Sigmoid colon (tissue), 7 donors: ENCODE results near the gene ADCY7. TPM values are rescaled to one million over a fixed set of nuclear protein-coding genes. Genes with fewer than 3 reads are reported as not detected.
"Not testable (repeated sequence)": the region's sequence is repeated elsewhere in the genome, so short reads cannot be mapped to it uniquely, and the experiment has no call there.

ENCODE experiments used
- DNase-seq: peaks from one replicate; pipeline ENCODE4 v3.0.0-alpha.2; 2019
- H3K27ac ChIP-seq, 4 donors: fragments of 200-600 bp; sonication (generic); one replicate each; pipeline ENCODE4 v1.5.1; 2016 to 2019; ENCODE audit warnings: mild to moderate bottlenecking in 1 of 4
- H3K27me3 ChIP-seq, 3 donors: fragments of 200-600 bp; sonication (generic); one replicate each; pipeline ENCODE4 v1.5.1; 2019; ENCODE audit warnings: mild to moderate bottlenecking in 1 of 3
- H3K36me3 ChIP-seq, 4 donors: fragments of 200-600 bp; sonication (generic); one replicate each; pipeline ENCODE4 v1.5.1; 2016 to 2019
- H3K4me1 ChIP-seq, 4 donors: fragments of 200-600 bp; sonication (generic); one replicate each; pipeline ENCODE4 v1.5.1; 2017 to 2019
- H3K4me3 ChIP-seq, 4 donors: fragments of 200-600 bp; sonication (generic); one replicate each; pipeline ENCODE4 v1.5.1; 2017 to 2019; ENCODE audit warnings: mild to moderate bottlenecking in 2 of 4, moderate library complexity in 1 of 4
- H3K9me3 ChIP-seq, 4 donors: fragments of 200-600 bp in 3 of 4; sonication (generic) in 3 of 4; one replicate each; pipeline versions ENCODE4 v1.5.1 to v1.6.1; 2013 to 2019
- CTCF ChIP-seq, 4 experiments: fragments of 450-650 bp in 3 of 4; fragments of 200-600 bp in 1 of 4; IDR thresholded peaks; one replicate each; pipeline ENCODE4 v1.5.1; 2016 to 2019; ENCODE audit warnings: antibody characterized with exemption in 4 of 4, mild to moderate bottlenecking in 3 of 4, moderate library complexity in 2 of 4
- EP300 ChIP-seq, 4 donors: sonication (generic); formaldehyde crosslinking; IDR thresholded peaks; one replicate each; pipeline ENCODE4 v1.6.1; 2017; ENCODE audit warnings: antibody characterized with exemption in 4 of 4
- POLR2A ChIP-seq, 2 donors: fragments of 450-650 bp; IDR thresholded peaks; one replicate each; pipeline ENCODE4 v1.6.1; 2016; ENCODE audit warnings: antibody characterized with exemption in 2 of 2, mild to moderate bottlenecking in 2 of 2, moderate library complexity in 2 of 2
- POLR2AphosphoS5 ChIP-seq, 4 donors: sonication (generic); formaldehyde crosslinking; IDR thresholded peaks; one replicate each; pipeline ENCODE4 v1.6.1; 2017; ENCODE audit warnings: antibody characterized with exemption in 4 of 4
- WGBS, 2 donors: extraction: QIAGEN DNeasy Blood & Tissue Kit; methylation state at CpG; one replicate each; pipeline ENCODE4 v1.1.7; 2013; 5-methylcytosine and 5-hydroxymethylcytosine counted together
- intact Hi-C: fragments of 100-400 bp; cut with DNase I; formaldehyde crosslinking; loops from one replicate; pipeline ENCODE4 v1.15.1; 2023
- polyA plus RNA-seq, 3 donors: library from polyadenylated mRNA; stranded (reverse); fragments of 200-250 nt; gene quantifications; one replicate each; pipeline ENCODE4 v1.2.3, GENCODE V29; 2013
- total RNA-seq, 4 donors: library from RNA; depleted of rRNA; stranded (reverse); fragments of >200 nt; gene quantifications; one replicate each; pipeline ENCODE4 v1.1.0, GENCODE V29; 2016
- donor health status: healthy with polysubstance abuse.
- donor health status: Bipolar disorder and iron deficiency.
- donor health status: healthy.

The ADCY7 gene
- total and polyA plus RNA-seq, 7 donors, result 1.2 to 24.0 (median 10.2) TPM

- TF ChIP-seq POLR2AphosphoS5 (IDR thresholded peaks at IDR 0.05) (no peak), CTCF (IDR thresholded peaks at IDR 0.05) (no peak), POLR2A (IDR thresholded peaks at IDR 0.05) (no peak), EP300 (IDR thresholded peaks at IDR 0.05) (no peak)
- H3K27me3 ChIP-seq, result no peaks in the 10 kb centered on the region
- peaks cover 0 to 62% (median 28%) of the 10 kb centered on the region in 4 donors for H3K4me1 ChIP-seq
- H3K9me3 ChIP-seq, result no peaks in the 10 kb centered on the region
- DNase-seq, result no peak
- intact Hi-C loops, result no loop called here
- WGBS, 2 donors, result 72 to 77% methylated on average over 8 of the region's 8 CpGs
- peak overlapping the region in 3 of 4 donors; percentile 11 to 25 (median 15) for H3K27ac ChIP-seq
- no peak overlapping the region for H3K4me3 ChIP-seq
- peaks cover 0 to 18% (median 11%) of the 10 kb centered on the region in 4 donors for H3K36me3 ChIP-seq
Observed at GRCh38 chr16:50338371-50339231, 72.2 kb downstream of the ADCY7 start.

- TF ChIP-seq POLR2AphosphoS5 (IDR thresholded peaks at IDR 0.05), result peak in 1 of 4 donors; percentile 49
- TF ChIP-seq EP300 (IDR thresholded peaks at IDR 0.05), result no peak
- TF ChIP-seq POLR2A (IDR thresholded peaks at IDR 0.05), result no peak
- no peak for TF ChIP-seq CTCF (IDR thresholded peaks at IDR 0.05)
- H3K27ac ChIP-seq, result peak overlapping the region; percentile 25 to 61 (median 52)
- WGBS, 2 donors, result 81 to 91% methylated on average over 2 of the region's 2 CpGs
- no peak for DNase-seq
- H3K27me3 ChIP-seq, result no peaks in the 10 kb centered on the region
- H3K4me3 ChIP-seq, result no peak overlapping the region
- H3K4me1 ChIP-seq, result peaks cover 0 to 44% (median 13%) of the 10 kb centered on the region in 4 donors
- H3K9me3 ChIP-seq, result no peaks in the 10 kb centered on the region
- intact Hi-C loops, result no loop called here
- peaks cover 0 to 26% (median 13%) of the 10 kb centered on the region in 4 donors for H3K36me3 ChIP-seq
Observed at GRCh38 chr16:50340578-50340977, 74.2 kb downstream of the ADCY7 start.

GRCh38 chr16:50343566-50343965 is 77.2 kb downstream of the ADCY7 start:
- H3K4me3 ChIP-seq, intact Hi-C loops, DNase-seq, H3K27ac ChIP-seq, H3K27me3 ChIP-seq, H3K9me3 ChIP-seq: not testable (repeated sequence)
- 81% methylated on average over 8 of the region's 8 CpGs for WGBS, 2 donors
- H3K36me3 ChIP-seq, result peaks cover 0 to 28% (median 13%) of the 10 kb centered on the region in 4 donors
- H3K4me1 ChIP-seq, result peaks cover 0 to 29% (median 9%) of the 10 kb centered on the region in 4 donors

GRCh38 chr16:50345210-50345609 is 78.9 kb downstream of the ADCY7 start:
- DNase-seq, H3K9me3 ChIP-seq, H3K27me3 ChIP-seq, H3K27ac ChIP-seq, H3K4me3 ChIP-seq, intact Hi-C loops: not testable (repeated sequence)
- H3K36me3 ChIP-seq, result peaks cover 4 to 34% (median 18%) of the 10 kb centered on the region in 4 donors
- peaks cover 0 to 14% (median 4%) of the 10 kb centered on the region in 4 donors for H3K4me1 ChIP-seq
- 90 to 91% methylated on average over 2 of the region's 2 CpGs for WGBS, 2 donors

GRCh38 chr16:50351116-50351515 is 84.8 kb downstream of the ADCY7 start:
- H3K27me3 ChIP-seq, result no peaks in the 10 kb centered on the region
- intact Hi-C loops, result no loop called here
- WGBS, 2 donors, result 95 to 97% methylated on average over 5 of the region's 5 CpGs
- DNase-seq, result no peak
- no peak for TF ChIP-seq POLR2A (IDR thresholded peaks at IDR 0.05)
- TF ChIP-seq POLR2AphosphoS5 (IDR thresholded peaks at IDR 0.05), result no peak
- no peak for TF ChIP-seq EP300 (IDR thresholded peaks at IDR 0.05)
- TF ChIP-seq CTCF (IDR thresholded peaks at IDR 0.05), result no peak
- no peak overlapping the region for H3K4me3 ChIP-seq
- peaks cover 3 to 62% (median 13%) of the 10 kb centered on the region in 4 donors for H3K36me3 ChIP-seq
- H3K4me1 ChIP-seq, result peaks cover 0 to 7% (median 0%) of the 10 kb centered on the region in 4 donors
- no peaks in the 10 kb centered on the region for H3K9me3 ChIP-seq
- no peak overlapping the region for H3K27ac ChIP-seq
